Smooth muscle cell of the brain vasculature (primary cell): ENCODE results near the gene ITGB2.
"Not testable (repeated sequence)": the region's sequence is repeated elsewhere in the genome, so short reads cannot be mapped to it uniquely, and the experiment has no call there.

Source experiments
- DNase-seq: peaks from one replicate; pipeline ENCODE4 v3.0.0-alpha.2; 2012; ENCODE audit warnings: low read depth, low spot score

ITGB2 gene

DNA sequence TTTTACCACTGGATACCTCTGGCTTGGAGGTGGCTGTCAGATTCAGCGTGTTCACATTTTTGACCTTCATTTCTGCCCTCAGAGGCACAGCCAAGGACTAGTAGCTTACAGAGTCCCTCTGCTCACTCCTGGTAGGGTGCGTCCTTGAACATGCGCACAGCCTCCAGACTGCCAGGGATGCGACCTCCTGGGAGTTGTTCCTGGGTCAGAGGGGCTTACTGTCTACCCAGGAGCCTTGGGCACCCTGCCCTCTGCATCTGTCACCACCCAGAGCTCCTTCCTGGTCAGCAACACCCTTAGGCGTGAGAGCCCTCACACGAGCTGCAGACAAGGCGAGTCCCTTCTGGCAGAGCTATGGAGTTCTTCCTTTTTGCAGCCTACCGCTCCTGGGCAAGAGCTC is 20.9 kb upstream of the ITGB2 start:
- no peak for DNase-seq

DNA sequence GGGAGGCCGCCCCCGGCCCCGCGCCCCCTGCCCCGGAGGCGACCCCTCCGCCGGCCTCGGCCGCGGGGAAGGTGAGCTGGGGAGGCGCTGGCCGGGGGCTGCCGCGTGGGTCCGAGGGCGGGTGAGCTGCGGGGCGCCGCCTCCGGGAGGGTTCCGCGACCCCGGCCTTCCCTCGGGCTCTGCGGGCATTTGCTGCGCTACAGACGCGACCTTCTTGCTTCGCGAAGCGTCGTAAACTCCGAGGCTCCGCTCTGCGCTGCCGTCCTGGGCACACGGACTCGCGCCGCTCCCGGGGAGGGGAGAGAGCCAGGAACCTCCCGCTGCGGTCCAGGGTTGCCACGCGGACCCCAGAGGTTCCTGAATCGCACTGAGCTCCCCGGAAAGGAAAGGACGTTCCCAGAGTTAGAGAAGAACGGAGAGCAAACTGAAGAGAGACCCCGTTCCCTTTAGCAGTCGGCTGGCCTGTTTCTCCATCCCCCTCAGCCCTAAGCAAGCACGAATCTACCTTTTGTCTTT is 19.5 kb upstream of the ITGB2 start:
- no peak for DNase-seq

DNA sequence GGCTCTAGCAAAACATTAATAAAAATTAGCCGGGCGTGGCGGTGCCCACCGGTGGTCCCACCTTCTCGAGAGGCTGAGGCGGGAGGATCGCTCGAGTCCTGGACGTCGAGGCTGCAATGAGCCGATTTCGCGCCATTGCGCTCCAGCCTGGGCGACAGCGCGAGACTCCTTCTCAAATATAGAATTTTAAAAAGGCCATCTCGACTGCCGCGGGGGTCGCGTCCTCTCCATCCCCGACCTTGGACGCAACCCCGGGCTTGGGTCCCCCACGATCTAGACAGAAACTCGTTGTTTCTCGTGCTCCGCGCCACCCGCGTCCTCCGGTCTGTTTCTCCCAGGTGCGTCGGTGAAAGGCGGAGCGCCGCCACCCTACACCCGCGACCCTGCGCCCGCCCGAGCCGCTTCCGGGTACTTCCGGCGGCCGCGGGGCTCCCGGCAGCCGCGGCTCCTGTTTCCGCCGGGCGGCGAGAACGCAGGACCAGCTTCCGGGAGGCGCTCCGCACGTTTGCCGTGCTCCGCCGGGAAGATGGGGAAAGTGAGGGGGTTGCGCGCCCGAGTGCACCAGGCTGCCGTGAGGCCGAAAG is 18.9 kb upstream of the ITGB2 start, which contains the start of gene SLX9:
SLX9 (plus strand) TSS at position 498 of the 584 bp plus-strand sequence; CDS start at position 527, 29 bp downstream.
- DNase-seq: peak; percentile 26

DNA sequence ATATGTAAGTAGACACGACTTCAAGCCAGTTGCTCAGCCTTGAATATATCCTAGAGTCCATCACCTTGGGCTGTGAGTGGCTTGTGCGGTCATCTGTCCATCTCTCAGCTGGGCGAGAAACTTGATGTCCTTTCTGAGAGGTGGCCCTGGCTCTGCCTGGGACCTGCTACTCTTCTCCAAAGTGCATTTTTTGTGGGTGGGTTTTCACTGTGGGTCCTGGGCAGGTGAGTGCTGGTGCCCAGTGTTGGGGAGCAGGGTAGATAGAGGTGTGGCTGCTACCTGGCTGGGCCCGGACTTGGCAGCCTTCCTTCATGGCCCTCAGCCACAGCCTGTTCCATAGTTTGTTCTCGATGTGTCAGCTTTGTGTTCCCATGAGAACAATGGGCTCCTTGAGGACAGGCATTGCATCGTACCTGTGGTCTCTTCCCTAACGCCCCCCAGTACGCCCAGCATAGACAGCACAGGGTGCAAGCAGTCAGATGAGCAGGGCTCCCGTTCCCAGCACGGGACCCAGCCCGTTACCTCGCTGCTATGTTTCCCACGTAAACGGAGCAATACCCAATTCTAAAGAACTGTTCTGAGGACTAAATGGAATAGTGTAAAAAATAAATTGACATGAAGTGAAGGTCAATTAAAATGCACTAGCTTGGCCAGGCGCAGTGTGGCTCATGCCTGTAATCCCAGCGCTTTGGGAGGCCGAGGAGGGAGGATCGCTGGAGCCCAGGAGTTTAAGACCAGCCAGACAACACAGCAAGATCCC is 18.3 kb upstream of the ITGB2 start:
- no peak for DNase-seq

DNA sequence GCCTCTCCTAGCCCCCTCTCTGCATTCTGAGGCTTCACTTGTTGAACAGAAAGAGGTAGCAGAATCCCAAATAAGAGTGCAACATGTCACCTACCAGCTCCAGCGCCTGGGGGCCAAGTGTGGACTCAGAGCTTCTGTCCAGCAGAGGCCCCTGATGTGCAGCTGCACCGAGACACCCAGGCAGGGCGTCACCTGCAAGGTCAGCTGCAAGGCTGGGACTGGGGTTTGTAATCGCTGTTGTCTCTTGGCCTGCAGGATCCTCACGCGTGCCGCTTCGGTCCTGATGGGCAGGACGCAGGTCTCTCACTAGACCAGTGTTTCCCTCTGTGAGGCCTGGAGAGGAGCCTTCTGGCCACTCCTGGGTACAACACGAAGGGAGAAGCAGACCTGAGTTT is 14.8 kb upstream of the ITGB2 start:
- no peak for DNase-seq

DNA sequence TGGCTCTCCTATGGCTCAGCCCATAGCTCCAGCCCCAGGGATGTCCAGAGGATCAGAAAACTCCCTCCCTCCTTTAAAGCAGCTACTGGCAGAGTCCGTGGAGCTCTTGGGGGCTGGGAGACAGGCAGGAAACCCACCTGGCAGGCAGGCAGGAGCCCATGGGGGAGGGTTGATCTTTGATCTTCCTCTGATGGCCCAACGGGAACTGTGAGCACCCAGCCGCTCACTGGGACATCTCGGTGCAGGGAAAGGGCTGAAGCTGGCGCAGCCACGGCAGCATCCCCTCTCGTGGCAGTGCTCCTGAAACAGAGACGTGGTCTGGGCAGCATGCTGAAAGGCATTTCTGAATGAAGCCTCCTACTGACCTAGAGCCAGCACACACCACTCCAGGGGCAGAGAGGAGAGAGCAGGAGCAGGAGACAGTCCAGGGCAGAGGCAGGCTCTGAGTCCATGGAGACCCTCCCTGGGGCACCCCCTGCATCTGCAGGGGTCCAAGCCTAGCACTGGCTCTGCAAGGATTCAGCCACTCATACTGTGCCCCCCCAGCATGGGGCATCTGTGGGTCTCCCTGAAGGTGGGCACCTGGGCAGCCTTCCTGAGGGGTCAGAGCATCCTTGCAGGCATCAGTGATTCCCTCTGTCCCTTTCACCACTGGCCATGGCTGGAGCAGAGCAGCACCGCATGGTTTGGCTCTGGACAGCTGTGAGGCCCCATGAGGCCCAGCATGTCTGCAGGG is 14.3 kb upstream of the ITGB2 start:
- DNase-seq: no peak

DNA sequence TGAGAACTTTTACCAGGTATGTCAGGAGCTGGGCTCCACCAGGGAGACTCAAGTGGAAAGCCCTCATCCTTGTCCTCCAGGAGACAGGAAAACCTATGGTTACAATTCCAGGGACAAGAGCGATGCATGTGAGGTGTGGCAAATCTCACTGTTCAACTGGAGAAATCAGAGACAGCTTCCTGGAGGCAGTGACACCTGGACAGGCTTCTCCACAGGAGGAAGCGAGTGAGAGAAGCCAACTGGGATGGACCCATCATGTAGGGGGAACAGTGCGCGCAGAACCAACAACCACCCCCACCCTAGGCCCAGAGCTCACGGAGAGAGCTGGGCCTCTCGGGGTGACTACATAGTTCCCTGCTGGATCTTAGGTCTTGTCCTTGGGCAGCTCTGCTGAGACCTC is 13.6 kb upstream of the ITGB2 start:
- no peak for DNase-seq

DNA sequence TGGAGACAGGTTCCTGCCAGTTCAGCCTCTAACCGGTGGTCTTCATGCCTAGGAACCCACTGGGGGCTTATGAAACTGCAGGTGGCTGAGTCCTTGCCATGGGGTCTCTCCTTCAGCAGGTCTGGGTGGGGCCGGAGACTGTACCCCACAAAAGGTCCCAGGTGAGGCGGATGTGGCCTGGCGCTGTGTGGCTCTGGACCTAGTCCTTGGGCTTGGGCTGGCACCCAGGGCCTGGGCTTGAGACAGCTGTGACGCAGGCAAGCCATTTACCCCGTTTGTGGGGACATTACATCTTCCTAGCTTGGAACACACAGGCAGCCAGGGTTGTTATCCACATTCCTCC is 13.2 kb upstream of the ITGB2 start:
- DNase-seq: no peak

DNA sequence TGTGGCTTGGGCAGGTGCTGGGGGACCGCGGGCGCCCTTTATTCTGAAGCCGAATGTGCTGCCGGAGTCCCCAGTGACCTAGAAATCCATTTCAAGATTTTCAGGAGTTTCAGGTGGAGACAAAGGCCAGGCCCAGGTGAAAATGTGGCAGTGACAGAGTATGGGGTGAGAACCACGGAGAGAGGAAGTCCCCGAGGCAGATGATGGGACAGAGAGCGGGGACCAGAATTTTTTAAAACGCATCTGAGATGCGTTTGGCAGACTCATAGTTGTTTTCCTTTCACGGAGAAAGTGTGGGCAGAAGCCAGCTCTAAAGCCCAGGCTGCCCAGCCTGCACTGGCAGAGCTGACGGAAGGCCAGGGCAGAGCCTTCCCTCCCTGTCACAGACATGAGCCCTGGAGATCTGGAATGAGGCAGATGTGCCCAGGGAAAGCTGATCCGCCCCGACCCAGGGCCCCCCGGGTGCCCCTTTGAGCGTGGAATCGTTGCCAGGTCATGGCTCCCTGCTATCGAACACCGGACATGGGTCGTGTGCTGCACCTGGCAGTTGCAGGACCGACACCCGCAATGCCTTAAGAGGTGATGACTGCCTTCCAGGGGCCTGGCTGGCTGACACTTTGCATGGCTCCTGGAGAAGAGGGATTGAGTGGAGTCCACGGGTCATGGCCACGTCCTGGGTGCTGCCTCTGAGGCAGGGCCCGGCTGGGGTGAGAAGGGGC is 12.7 kb upstream of the ITGB2 start:
- DNase-seq: no peak

DNA sequence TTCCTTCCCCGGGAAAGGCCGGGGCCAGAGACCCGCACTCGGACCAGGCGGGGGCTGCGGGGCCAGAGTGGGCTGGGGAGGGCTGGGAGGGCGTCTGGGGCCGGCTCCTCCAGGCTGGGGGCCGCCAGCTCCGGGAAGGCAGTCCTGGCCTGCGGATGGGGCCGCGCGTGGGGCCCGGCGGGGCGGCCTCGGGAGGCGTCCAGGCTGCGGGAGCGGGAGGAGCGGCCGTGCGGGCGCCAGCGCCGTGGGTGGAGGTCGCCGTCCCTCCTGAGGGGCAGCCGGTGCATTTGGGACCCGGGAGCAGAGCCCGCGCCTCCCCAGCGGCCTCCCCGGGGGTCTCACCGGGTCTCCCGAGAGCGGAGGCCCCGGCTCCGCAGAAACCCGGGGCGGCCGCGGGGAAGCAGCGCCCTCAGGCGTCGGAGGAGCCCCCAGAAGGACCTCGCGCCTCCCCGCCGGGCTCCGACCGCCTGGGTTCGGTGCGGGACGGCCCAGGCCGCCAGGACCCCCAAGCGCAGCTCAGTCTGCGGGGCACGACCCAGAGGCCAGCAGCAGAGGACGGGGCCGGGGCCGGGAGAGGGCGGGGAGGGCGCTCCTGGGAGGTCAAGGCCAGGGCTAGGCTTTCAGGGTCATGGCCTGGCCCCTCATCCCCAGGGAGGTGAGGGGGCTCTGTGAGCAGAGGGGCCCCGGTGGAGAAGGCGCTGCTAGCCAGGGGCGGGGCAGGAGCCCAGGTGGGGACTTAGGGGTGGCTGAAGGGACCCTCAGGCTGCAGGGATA is 11.9 kb upstream of the ITGB2 start:
- no peak for DNase-seq

DNA sequence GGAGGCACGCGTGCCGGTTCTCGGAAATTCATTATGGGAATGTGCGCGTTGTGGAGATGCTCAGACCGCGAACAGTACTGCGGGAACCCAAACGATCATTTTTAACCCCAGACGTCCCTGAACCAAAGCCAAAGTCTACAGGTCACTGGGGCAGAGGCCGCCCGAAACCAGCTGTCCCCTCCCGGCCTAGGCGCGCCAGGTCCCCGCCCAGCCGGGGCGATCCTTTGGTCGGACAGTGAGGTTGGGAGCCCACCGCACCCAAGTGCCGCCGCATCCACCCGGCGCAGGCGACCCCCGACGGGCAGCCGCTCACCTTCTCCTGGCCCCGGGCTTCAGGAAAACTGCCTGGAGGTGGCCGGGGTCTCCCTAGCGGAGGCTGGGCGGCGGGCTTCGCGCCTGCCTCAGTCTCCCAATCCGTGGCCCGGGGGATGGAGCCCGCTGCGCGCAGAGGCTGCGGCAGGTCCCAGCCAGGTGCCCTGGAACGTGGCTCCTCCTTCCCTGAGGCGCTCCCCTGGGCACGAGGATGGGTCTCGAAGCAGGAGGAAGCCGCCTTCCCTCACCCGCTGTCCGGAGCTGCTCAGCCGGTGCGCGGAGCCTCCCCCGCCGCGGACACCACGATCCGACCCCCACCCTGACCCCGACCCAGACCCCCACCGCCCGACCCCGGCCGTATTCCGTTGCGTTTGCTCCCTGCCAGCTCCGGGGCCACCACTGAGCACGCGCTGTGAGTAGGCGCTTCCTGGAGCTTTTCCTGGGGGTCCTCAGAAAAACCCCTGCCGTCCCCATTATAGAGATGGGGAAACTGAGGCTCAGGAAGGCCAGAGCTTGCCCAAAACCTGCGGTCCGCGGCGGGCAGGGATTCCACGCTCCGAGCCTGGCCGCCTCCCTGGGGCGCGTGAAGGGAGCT is 11.1 kb upstream of the ITGB2 start:
- DNase-seq: no peak

DNA sequence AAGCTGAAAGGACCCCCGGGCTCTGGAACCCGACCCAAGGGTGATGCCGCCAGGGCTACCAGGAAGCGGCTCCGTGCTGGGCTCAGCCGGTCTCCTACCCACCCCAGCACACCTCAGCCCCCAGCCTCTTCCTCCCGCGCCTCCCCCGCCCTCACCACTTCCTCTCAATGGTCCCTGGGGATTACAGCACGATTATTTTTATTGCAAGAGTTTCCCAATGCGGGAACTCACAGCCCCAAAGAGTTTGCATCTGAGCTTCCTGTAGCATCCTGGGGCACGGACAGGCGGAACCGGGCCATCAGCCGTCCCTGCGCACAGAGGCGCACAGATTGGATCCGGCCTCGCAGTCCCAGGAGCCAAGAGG is 10.4 kb upstream of the ITGB2 start:
- no peak for DNase-seq

DNA sequence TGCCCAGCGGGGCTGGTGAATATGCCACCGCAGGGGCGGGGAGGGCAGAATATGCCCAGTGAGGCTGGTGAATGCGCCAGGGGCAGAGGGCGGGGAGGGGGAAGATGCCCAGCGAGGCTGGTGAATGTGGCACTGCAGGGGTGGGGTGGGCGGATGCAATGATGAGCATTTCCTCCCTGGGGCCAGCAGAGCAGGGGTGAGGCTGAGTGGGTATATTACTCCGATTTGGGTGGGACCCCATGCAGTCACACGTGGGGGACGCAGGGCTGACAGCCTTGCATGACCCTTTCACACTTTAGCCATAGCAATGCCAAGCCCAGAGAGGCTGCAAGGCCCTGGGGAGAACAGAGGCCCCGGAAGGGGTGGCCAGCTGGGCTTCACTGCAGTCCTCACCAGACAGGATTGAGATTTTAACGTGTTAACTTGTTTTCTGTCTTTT is 9.9 kb upstream of the ITGB2 start:
- no peak for DNase-seq

DNA sequence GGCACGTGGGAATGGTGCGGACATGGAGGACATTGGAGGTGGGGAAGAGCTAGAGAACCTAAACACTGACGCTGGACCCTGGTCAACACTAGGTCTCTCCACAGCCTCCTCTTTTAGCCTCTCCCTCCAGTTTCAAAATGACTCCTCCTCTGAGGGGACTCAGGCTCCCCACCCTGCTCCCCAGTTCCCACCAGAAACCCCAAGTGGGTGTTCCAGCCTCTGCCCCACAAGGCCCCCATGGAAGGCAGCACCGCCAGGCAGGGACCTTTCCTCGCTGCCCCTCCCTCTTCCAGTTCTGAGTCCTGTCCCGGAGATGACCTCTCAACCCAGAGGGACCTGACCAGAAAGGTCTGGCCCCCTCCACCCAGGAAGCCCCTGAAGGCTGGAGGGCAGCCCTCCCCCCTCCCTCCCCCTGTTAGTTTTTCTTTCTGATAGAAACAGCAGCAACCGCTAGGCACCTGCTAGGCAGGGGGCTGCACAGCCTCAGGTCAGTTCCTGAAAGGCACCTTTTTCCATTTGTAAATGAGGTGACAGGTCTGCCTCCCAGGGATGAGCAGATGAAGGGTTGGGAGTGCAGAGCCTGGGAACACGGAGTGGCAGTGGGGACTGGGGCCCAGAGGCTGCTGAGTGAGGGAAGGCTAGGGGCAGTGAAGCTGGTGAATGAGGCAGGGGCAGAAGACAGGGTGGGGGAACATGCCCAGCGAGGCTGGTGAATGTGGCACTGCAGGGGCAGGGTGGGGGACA is 9.3 kb upstream of the ITGB2 start:
- no peak for DNase-seq

DNA sequence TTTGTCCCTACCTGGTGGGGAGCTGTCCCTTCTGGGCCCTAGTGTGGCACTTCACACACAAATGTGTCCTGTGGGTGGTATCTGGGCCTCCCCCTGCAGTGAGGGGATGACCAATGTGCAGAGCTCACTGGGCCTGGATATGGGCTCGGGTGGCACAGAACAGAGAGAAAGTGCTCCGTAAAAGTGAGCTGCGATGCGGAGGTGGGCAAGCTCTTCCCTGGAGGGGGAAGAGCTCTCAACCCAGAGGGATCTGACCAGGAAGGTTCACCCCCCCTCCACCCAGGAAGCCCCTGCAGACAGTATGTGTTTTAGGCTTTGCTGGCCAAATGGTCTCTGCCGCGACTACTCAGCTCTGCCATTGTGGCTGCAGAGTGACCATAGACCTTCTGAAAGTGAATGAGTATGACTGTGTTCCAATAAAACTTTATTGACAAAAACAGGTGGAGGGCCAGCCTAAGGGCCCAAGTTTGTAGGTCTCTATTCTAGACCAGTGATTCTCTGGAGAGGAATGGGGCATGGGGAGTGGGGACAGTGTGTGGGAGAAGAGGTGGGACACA is 8.6 kb upstream of the ITGB2 start:
- no peak for DNase-seq

DNA sequence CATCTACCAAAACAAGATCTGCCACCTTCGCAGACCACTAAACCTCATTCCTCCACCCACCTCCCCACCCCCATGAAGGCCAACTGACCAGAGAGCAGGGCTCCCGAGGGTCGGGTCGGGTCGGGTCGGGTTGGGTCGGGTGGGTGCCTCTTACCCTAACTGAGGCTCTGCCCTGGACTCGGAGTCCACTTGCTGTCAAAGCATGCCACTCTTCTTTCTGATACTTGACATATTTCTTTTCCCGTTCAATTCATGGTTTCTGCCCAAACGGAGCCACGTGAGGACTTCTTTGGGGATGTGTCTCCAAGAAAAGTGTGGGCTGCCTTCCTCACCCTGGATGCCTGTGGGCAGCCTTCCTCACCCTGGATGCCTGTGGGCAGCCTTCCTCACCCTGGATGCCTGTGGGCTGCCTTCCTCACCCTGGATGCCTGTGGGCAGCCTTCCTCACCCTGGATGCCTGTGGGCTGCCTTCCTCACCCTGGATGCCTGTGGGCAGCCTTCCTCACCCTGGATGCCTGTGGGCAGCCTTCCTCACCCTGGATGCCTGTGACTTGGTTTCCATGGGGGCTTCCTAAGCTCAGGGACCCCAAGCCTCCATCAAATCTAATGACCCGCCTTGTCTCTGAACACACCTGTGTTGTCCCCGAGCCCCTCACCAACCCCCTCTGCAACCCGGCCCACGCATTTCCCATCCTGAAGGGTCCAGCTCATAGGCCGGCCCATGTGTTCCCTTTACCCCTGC is 8.0 kb upstream of the ITGB2 start:
- not testable (repeated sequence) for DNase-seq

DNA sequence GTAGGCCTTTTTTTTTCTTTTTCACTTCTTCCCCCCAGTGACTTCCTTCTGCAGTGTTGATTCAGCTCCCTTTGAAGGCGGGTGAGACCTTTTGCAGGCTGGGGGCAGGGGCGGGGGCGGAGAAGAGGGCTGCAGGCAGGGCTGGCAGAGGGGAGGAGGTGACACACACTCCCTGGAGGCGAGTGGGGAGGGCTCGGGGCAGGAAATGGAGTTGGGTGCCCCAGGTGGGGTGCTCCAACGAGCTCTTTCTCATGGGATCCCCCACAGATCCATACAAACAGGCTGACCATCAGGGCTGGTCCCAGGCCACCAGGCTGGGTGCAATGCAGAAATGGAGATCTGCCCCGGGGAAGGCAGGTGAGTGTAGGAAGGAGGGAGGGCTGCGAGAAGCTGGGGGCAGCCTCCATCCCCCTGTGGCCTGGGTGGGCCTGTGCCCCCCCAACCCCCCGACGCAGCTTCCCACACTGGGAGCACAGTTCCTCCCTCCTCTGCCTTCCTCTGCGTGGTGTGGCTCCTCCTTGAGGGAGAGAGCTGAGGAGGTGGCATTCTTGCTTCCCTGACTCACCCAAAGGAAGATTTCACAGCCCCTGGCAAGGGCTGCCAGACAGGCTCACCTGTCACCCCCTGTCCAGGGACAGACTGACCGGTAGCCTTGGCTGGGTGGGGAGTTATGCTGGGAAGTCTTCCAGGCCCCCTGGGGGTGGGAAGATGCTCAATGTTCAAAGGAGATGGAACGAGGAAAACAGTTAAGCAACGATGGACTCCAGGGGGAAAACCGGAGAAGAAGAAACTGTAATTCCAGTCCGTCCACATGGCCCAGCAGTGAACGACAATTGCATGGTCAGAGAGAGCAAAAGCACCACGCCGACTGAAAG is 7.1 kb upstream of the ITGB2 start:
- DNase-seq: peak; percentile 23

DNA sequence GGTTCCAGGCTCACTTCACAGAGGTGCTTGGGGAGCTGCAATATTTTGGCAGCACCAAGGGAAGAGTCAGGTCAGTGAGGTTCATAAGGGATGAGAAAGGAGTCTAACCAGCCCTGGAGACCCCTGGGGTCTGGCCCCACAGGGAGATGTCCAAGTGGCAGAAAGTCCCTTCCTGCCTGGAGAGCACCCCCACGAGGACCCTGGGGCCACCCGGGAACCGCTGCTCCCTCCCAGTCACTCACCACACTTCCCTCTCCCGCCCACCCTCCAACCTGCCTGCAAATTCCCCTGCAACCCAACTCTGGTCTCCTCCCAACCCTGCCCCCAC is 6.5 kb upstream of the ITGB2 start:
- DNase-seq: no peak
